Brain microvascular endothelial cell (primary cell): Measurements from ENCODE around the gene ZC3H7B.

Experiments used
- DNase-seq: peaks from one replicate; pipeline ENCODE4 v3.0.0-alpha.2; 2020
- H3K27ac ChIP-seq: fragments of 250-450 bp; sonication (Bioruptor Pico); 2 replicates; pipeline ENCODE4 v1.5.1; 2020; ENCODE audit warnings: mild to moderate bottlenecking, moderate library complexity
- H3K27me3 ChIP-seq: fragments of 250-450 bp; sonication (Bioruptor Pico); replicated peaks from 2 replicates; pipeline ENCODE4 v1.5.1; 2020; ENCODE audit warnings: mild to moderate bottlenecking
- H3K36me3 ChIP-seq: fragments of 250-450 bp; sonication (Bioruptor Pico); replicated peaks from 2 replicates; pipeline ENCODE4 v1.5.1; 2020; ENCODE audit warnings: mild to moderate bottlenecking
- H3K4me3 ChIP-seq: 2 replicates; pipeline ENCODE4 v1.5.1; 2011; ENCODE audit warnings: low read depth, mild to moderate bottlenecking, control low read depth, low read length, moderate library complexity
- CTCF ChIP-seq: IDR thresholded peaks from 2 replicates; pipeline ENCODE4 v1.5.1; 2011; ENCODE audit warnings: low read depth, mild to moderate bottlenecking, moderate library complexity, low read length, control low read depth, inconsistent platforms; ENCODE audit errors: missing control alignments
- in situ Hi-C: cut with HindIII; loops from 2 replicates; pipeline ENCODE4 v1.10.0; 2017; ENCODE audit warnings: low sequenced_read_pairs, low pct_ligation_motif_present

Gene ZC3H7B

GRCh38 chr22:41367039-41367679 is 65.8 kb downstream of the ZC3H7B start:
- Histone ChIP-seq H3K4me3 (no peak overlapping the region), H3K36me3 (no peaks in the 10 kb centered on the region), H3K27ac (no peak overlapping the region), H3K27me3 (peaks cover 2% of the 10 kb centered on the region)
- peak; percentile 67 for TF ChIP-seq CTCF
- in situ Hi-C loops: no loop called here
- DNase-seq: peak; percentile 92

- TF ChIP-seq CTCF: no peak
- peaks cover 2% of the 10 kb centered on the region for H3K27me3 ChIP-seq
- in situ Hi-C loops: no loop called here
- no peaks in the 10 kb centered on the region for H3K36me3 ChIP-seq
- no peak overlapping the region for H3K27ac ChIP-seq
- H3K4me3 ChIP-seq: no peak overlapping the region
- no peak for DNase-seq
Measured at GRCh38 chr22:41367680-41368542, 66.6 kb downstream of the ZC3H7B start.

GRCh38 chr22:41368543-41369423 is 67.5 kb downstream of the ZC3H7B start:
- Histone ChIP-seq H3K4me3 (no peak overlapping the region), H3K36me3 (no peaks in the 10 kb centered on the region), H3K27me3 (peaks cover 2% of the 10 kb centered on the region), H3K27ac (no peak overlapping the region)
- TF ChIP-seq CTCF: no peak
- in situ Hi-C loops: no loop called here
- DNase-seq: no peak

GRCh38 chr22:41369424-41369745 is 68.1 kb downstream of the ZC3H7B start:
- peaks cover 2% of the 10 kb centered on the region for H3K27me3 ChIP-seq
- no peak for TF ChIP-seq CTCF
- in situ Hi-C loops: no loop called here
- no peak overlapping the region for H3K27ac ChIP-seq
- H3K36me3 ChIP-seq: no peaks in the 10 kb centered on the region
- H3K4me3 ChIP-seq: no peak overlapping the region
- no peak for DNase-seq

GRCh38 chr22:41369837-41370236 is 68.5 kb downstream of the ZC3H7B start:
- Histone ChIP-seq H3K4me3 (no peak overlapping the region), H3K27me3 (peaks cover 2% of the 10 kb centered on the region), H3K36me3 (no peaks in the 10 kb centered on the region), H3K27ac (no peak overlapping the region)
- DNase-seq: no peak
- in situ Hi-C loops: no loop called here
- TF ChIP-seq CTCF: no peak
